Retina (tissue), 1 donor: ENCODE data around the gene IVNS1ABP.
"Not testable (repeated sequence)": the region's sequence is repeated elsewhere in the genome, so short reads cannot be mapped to it uniquely, and the experiment has no call there.

Experiments used
- DNase-seq: peaks from one replicate; pipeline ENCODE4 v3.0.0-alpha.2; 2016

Gene IVNS1ABP

DNA sequence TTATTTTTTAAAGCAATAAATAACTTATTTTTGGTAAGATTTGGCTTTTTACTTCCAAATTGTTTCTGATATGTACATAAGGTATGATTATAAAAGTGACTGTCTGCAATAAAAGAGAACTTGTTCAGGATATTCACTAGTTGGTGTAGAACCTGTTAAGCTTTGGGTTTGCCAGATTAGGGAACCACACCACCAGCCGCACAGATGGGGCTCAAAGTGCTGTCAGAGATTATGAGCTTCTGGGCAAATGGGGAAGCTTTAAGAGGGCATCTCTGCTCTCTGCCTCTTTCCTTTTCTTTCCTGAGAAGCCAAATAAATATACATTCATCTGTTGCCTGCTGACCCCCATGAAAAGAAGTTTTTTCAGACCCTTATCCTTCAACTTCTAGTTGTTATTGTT lies 25.4 kb downstream of the IVNS1ABP start:
- no peak for DNase-seq

DNA sequence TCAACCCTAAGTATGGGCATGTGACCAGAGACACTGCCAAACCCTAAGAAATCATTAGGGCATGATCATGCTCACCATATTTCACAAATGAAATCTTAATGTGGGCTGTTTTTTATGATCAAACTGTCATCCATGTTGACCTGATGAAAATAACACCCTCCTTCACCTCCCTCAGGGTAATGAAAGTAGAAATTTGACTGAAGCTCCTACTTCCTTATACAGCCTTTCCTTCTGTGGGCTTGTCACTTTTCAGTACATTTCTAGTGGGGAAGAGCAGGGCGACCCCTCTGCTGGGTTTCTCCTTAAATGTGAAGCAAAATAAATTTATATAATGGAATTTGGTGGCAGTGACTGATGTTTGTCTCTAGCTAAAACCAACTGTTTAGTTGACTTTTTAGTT lies 25.9 kb downstream of the IVNS1ABP start:
- DNase-seq, result no peak

DNA sequence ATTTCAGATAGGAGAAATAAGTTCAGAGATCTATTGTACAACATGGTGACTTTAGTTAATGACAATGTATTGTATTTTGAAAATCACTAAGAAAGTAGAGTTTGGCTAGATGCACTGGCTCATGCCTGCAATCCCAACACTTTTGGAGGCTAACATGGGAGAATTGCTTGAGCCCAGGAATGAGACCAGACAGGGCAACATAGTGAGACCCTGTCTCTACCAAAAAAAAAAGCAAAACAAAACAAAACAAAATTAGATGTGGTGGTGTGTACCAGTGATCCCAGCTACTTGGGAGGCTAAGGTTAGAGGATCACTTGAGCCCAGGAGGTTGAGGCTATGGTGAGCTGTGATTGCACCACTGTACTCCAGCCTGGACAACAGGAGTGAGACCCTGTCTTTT lies 27.2 kb downstream of the IVNS1ABP start:
- DNase-seq, result no peak

GRCh38 chr1:185288435-185288834 lies 28.6 kb downstream of the IVNS1ABP start:
- no peak for DNase-seq

- DNase-seq, result no peak
Observed at GRCh38 chr1:185287451-185287850, 29.6 kb downstream of the IVNS1ABP start.

- no peak for DNase-seq
Observed at GRCh38 chr1:185284533-185285276, 32.3 kb downstream of the IVNS1ABP start.

DNA sequence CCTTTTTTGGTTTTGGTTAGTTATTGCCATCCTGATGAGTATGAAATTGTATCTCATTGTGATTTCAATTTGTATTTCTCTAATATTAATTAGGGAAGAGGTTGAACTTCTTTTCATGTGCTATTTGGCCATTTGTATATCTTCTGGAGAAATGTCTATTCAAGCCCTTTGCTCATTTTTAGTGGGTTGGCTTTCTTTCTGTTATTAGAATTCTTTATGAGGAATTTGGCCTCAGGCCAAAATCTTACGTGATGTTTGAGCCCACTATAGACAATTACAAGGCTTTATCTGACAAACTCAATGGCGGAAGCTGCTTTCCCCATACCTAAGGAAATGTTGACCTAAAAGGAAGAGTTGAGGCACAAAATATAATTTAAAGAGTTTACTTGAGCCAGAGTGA lies 32.9 kb downstream of the IVNS1ABP start:
- DNase-seq, result no peak

GRCh38 chr1:185281245-185281644 lies 35.8 kb downstream of the IVNS1ABP start:
- no peak for DNase-seq

DNA sequence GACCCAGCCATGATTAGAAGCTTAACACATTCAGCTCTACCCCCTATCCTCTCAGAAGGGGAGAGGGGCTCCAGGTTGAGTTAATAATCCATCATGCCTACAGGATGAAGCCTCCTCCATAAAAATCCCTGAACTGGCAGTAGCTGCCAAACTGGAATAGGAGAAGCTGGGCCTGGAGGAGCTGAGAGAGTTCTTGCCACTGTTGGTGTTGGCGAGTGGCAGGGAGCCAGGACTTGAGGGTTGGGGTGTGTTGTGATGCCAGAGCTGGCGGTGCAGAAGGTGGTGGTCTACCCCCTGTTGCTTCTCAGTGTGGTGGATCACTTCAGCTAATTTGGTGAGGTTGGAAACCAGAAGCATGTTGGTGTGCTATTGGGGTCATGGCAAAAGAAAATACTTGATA lies 36.5 kb downstream of the IVNS1ABP start:
- DNase-seq, result no peak

- no peak for DNase-seq
Observed at GRCh38 chr1:185279571-185279970, 37.5 kb downstream of the IVNS1ABP start.

- no peak for DNase-seq
Observed at GRCh38 chr1:185271921-185272320, 45.1 kb downstream of the IVNS1ABP start.

DNA sequence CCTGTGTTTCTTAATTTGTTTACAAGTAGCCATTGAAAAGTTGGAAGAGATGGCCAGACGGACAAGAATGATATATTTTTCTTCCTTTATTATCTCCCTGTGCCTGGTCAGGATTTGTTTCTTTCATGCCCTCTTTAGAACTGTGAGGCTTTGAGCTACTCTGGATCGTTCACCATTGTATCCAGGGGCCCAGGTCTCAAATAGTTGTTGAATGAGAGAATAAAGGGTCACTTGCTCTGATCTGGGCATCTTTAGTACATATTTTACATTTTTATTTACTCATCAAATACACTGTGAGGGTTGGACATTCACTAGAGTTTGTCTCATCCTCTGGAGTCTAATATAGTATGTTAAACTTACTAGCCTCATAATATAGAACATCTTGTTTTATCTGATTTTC lies 48.7 kb downstream of the IVNS1ABP start:
- DNase-seq, result no peak

- DNase-seq, result no peak
Observed at GRCh38 chr1:185267701-185268100, 49.3 kb downstream of the IVNS1ABP start.

- no peak for DNase-seq
Observed at GRCh38 chr1:185267301-185267700, 49.7 kb downstream of the IVNS1ABP start.

- no peak for DNase-seq
Observed at GRCh38 chr1:185265314-185265713, 51.7 kb downstream of the IVNS1ABP start.

DNA sequence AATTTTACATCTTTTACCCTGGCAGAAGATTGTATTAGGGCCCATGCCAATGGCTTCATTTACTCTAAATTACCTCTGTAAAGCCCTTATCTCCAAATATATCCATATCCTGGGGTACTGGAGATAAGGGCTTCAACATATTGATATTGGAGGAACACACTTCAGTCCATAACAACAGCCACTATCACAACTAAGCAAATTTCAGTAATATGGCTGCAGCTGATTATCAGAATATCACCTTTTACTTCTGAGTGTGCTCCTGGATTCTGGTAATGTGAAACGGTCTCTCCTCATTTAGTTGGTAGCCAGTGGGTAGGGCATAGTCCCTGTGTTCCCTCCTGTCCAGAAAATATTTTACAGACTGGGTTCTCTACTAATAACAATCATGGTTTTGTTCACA lies 53.3 kb downstream of the IVNS1ABP start:
- DNase-seq, result no peak

- no peak for DNase-seq
Observed at GRCh38 chr1:185263292-185263691, 53.8 kb downstream of the IVNS1ABP start.

- no peak for DNase-seq
Observed at GRCh38 chr1:185262151-185262550, 54.9 kb downstream of the IVNS1ABP start.

- no peak for DNase-seq
Observed at GRCh38 chr1:185260611-185261010, 56.4 kb downstream of the IVNS1ABP start.

DNA sequence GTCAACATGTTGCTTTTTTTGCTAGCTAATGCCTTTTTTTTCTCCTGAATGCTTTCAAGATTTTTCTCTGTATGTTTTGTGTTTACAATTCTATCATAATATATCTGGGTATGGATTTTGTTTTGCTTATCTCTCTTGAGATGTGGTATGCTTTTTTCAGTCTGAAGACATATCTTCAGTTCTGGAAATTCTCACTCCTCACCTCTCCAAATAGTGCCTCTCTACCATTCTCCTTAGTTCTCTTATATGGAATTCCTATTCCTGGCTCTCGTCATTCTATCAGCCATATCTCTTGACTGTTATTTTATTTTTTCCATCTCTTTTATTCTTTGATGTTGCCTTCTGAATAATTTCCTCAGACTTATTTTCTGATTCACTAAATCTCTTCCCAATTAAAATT lies 58.4 kb downstream of the IVNS1ABP start:
- no peak for DNase-seq

GRCh38 chr1:185257950-185258208 lies 59.2 kb downstream of the IVNS1ABP start:
- DNase-seq, result no peak

DNA sequence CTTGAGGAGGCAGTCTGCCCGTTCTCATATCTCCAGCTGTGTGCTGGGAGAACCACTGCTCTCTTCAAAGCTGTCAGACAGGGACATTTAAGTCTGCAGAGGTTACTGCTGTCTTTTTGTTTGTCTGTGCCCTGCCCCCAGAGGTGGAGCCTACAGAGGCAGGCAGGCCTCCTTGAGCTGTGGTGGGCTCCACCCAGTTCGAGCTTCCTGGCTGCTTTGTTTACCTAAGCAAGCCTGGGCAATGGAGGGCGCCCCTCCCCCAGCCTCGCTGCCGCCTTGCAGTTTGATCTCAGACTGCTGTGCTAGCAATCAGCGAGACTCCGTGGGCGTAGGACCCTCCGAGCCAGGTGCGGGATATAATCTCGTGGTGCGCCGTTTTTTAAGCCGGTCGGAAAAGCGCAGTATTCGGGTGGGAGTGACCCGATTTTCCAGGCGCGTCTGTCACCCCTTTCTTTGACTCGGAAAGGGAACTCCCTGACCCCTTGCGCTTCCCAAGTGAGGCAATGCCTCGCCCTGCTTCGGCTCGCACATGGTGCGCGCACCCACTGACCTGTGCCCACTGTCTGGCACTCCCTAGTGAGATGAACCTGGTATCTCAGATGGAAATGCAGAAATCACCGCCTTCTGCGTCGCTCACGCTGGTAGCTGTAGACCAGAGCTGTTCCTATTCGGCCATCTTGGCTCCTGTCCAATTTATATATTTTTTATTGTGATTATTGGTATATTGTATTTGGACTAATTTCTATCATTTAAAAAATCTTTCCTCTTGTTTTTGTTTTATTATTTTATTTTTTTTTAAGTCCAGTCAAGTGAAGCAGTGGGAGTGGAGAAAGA lies 59.7 kb downstream of the IVNS1ABP start:
- DNase-seq, result not testable (repeated sequence)

DNA sequence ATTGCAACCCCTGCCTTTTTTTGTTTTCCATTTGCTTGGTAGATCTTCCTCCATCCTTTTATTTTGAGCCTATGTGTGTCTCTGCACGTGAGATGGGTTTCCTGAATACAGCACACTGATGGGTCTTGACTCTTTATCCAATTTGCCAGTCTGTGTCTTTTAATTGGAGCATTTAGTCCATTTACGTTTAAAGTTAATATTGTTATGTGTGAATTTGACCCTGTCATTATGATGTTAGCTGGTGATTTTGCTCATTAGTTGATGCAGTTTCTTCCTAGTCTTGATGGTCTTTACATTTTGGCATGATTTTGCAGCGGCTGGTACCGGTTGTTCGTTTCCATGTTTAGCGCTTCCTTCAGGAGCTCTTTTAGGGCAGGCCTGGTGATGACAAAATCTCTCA lies 61.4 kb downstream of the IVNS1ABP start:
- not testable (repeated sequence) for DNase-seq

GRCh38 chr1:185252404-185252803 lies 64.6 kb downstream of the IVNS1ABP start:
- DNase-seq, result not testable (repeated sequence)

- not testable (repeated sequence) for DNase-seq
Observed at GRCh38 chr1:185251928-185252327, 65.1 kb downstream of the IVNS1ABP start.
